ENCODE results near the gene PERCC1.

The PERCC1 gene

DNA sequence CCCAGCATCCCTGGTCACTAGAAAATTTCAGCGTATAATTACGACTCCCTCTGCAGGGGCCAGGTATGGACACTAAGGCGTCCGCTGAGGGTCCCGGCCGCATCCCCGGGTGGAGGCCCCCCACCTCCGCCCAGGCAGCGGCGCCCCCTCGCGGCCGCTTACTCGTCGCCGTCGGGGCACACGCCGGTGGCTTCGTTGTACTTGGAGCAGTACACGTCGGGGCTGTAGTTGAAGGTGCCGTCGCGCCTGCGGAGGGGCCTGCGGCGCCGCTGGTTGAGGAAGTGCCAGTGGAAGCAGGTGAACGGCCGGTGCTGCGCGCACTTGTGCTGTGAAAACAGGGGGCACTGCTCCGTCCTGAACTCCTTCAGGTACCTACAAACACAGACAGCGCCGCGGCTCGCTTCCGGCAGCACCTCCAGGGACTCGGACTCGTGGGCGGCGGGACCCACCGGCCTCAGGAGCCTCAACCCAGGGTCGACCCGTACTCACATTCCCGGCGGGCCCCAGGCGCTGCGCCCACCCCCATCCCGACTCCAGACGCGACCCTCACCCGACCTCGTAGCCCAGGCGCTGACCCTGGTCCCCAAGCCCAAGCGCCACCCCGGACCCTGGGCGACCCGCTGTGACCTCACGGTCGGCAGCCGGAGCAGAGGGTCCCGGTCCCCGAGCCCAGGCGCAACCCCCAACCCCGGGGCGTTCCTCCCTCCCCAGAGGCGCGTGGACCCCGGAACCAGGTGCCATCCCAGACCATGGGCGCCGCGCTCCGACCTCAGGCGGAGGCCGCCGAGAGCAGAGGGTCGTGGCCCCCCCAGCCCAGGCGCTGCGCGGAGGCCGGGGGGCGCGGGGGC is 17.0 kb upstream of the PERCC1 start:
- DNase-seq: peak; percentile 78

DNA sequence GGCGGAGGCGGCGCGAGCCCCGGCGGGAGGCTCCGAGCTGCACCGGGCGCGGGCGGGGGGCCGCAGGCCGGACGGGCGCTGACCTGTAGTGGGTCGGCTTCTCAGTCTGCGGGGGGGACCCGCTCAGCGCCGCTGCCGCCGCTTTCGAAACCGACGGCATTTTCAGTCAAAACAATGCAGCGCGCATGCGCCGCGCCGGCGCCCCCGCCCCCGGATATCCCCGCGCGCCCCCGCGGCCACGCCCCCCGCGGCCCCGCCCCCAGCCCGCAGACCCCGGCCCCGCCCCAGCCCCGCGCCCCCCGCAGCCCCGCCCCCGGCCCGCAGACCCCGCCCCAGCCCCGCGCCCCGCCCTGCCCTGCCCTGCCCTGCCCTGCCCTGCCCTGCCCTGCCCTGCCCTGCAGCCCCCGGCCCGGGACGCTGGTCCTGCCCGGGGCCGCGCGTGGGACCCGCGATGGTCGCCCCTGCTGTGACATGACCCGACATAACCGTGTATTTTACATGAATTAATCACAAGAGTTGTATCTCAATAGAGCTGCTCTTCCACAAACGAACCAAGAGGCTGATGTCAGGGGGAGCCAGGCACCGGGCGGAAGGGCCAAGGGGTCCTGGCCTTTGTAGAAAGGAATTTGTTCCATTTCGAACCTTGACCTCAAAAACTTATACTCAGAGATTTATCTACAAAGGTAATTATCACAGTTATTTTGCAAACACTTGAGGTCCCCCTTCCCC is 16.2 kb upstream of the PERCC1 start, which contains the start of gene UNKL:
UNKL (minus strand) TSS at position 173 of the 729 bp plus-strand sequence; CDS start at position 160, 13 bp downstream.
- peak; percentile 86 for DNase-seq

- DNase-seq: no peak
Measured at GRCh38 chr16:1416521-1416941, 14.3 kb upstream of the PERCC1 start.

DNA sequence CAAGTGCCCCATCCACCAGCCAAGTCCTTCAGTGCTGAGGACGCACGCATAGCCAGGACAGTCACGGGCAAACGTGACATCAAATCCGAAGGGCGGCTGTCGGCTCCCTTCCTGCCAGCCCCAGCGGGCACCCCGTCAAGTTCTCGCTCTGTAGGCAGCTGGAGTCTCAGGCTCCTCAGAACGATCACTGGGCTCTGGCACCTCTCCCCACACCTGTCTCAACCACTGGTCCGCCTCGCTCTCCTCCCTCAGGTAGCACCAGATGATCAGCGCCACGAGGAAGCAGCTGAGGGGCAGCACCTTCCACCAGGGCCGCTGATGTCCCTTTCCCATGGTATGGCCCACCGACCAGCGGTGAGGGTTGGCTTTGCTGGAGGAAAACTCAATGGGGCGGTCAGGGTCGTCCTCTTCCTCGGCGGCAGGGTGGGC is 10.8 kb upstream of the PERCC1 start:
- DNase-seq: peak; percentile 25

- DNase-seq: no peak
Measured at GRCh38 chr16:1422076-1422475, 8.8 kb upstream of the PERCC1 start.

DNA sequence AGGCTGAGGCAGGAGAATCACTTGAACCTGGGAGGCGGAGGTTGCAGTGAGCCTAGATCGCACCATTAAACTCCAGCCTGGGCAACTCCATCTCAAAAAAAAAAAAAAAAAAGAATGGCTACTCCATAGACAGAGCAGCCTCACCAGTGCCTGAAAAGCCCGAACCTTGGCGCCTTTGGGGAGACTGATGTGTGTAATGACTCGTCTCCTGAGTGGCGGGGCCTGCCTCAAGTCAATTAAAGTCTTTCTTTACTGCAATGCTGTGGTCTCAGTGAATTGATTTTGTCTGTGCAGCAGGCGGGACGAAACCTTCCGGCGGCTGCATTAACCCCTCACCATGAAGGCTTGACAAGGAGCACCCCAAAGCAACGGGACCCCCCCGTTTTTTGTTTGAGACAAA is 6.8 kb upstream of the PERCC1 start:
- DNase-seq: peak; percentile 17

- DNase-seq: no peak
Measured at GRCh38 chr16:1425616-1426370, 5.1 kb upstream of the PERCC1 start.

DNA sequence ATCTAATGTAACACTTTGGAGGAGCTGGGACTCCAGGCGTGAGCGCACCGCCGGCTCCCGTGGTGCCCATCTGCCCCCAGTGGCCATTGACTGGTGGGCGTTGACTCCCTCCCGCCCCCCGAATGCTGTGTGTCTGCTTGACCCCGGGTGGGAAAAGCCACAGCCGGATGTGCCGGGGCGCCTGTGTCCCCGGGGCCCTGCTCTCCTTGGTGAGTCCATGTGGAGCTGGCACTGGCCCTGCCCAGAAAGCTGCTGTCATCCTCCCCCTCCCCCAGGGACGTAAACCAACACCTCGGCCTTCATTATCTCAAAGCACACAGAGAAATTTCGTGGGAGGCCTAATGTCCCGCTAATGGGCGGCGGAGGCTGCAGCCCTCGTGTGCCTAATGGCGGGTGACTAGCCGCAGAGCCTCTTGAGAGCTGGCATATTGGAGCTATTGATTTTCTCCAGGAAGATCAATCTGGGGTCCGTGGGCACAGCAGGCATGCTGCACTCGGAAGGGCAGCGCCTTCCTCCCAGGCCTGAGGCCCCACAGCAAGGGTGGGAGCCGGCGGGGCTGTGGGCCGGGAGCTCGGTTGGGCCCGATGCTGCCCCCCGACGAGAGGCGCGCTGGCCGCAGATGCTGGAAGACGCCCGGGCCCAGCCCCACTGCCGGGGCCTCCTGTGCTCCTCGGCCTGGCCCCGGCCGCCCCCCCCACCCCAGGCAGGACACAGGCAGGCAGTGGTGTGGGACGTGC is 4.0 kb upstream of the PERCC1 start:
- DNase-seq: no peak

- no peak for DNase-seq
Measured at GRCh38 chr16:1427473-1428461, 3.1 kb upstream of the PERCC1 start.

GRCh38 chr16:1428511-1428910 is 2.4 kb upstream of the PERCC1 start:
- peak; percentile 70 for DNase-seq

DNA sequence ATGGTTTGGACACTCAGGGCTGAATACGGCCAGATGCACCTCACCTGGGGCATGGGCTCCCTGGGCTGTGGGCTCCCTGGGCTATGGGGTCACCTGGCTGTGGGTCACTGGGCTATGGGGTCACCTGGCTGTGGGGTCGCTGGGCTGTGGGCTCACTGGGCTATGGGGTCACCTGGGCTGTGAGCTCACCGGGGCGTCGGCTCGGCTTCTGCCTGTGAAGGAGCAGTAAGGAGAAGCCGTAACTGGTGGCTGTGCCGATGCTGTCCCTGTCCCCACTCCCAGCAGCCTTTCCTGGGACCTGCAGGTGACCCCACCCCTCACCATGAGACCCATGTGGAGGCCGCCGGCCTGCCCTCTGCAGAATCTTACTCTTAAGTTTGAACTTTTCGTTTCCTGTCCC is 1.9 kb upstream of the PERCC1 start:
- no peak for DNase-seq

DNA sequence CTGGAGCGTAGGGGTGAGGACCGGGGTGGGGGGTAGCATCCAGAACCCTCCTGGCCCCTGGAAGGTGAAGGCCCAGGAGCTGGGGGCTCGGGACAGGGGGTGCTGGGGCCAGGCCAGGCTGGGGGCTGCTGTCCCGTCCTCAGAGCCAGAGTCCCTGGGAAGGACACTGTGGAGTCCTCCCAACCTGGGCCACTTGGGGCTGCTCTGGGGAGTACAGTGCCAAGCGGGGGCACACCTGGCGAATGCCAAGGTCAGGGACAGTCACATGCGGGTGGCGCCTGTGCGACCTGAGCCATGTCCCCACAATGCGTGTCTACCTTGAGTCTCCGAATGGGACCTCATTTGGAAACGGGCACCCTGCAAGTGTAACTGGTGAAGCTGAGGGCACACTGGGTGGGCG is 1.2 kb upstream of the PERCC1 start:
- no peak for DNase-seq

- DNase-seq: no peak
Measured at GRCh38 chr16:1430214-1430758, 592 bp upstream of the PERCC1 start.

- no peak for DNase-seq
Measured at GRCh38 chr16:1431497-1432270, 806 bp downstream of the PERCC1 start.

- no peak for DNase-seq
Measured at GRCh38 chr16:1432388-1433262, 1.7 kb downstream of the PERCC1 start.

GRCh38 chr16:1433263-1433560 is 2.3 kb downstream of the PERCC1 start:
- DNase-seq: no peak

DNA sequence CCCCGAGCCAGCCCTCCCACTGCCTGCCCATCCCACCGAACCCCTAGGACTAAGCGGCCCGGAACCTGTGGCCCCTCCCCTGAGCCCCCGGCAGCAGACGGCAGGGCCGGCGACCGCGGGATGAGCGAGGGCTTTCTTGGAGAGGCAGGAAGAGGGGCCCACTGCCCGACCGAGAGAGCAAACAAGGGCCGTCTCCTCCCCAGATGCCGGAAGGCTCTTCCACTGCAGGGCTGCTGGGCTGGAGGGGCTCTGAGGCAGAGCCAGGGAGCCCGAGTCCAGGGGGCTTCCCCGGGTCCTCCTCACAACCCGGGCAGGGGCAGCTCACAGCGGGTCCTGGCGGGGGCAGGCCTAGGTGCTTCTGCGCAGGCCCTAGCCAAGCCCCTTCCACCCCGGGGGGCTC is 2.9 kb downstream of the PERCC1 start:
- DNase-seq: no peak

DNA sequence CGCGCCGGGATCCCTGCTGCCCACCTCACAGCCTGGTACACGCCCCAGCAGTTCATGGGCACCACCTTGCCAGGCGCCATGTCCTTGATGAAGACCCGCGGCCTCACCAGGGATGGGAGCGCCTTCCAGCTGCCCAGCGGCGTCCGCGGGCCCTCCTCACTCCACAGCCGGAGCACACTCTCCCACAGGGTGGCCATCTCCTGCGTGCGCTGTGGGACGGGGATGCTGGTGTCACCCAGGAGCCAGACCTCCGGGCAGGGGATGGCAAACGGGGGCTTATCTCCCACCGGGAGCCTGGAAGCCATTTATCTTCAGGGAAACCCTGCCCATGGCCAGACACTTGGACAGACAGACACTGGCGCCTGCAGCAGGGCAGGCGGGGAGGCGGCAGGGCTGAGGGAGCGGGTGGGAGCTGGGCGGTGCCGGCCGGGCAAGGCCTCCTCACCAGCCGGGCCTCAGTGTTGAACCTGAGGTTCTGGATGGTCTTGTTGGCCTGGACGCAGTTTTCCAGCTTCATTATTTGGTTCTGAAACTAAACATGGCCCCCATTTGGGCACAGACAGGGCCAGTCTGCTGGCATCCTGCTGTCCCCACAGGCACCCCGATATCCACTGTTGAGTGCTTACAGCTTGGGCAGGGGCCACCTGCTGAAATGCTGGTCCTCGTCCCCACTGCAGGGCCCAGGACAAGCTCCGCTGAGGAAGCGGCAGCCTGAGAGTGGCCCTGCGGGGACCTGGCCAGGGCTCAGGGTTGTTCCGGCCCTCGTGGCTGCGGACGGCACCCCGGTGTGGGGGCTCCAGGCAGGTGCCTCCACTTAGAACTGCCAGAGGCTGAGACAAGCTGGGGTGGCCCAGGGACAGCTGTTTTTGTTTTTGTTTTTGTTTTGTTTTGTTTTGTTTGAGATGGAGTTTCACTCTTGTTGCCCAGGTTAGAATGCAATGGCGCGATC is 4.0 kb downstream of the PERCC1 start:
- no peak for DNase-seq
